COLO668 (cell line): ENCODE measurements around the gene SH3RF3.

Experiments
- DNase-seq: peaks from one replicate; lab custom pipeline; 2025; ENCODE audit not compliant: unreplicated experiment; lab: John Stamatoyannopoulos, UW

SH3RF3 gene

GRCh38 chr2:109256111-109256510 lies 127.1 kb downstream of the SH3RF3 start:
- no peak for DNase-seq

GRCh38 chr2:109256921-109257320 lies 127.9 kb downstream of the SH3RF3 start:
- DNase-seq = no peak

GRCh38 chr2:109257653-109258052 lies 128.6 kb downstream of the SH3RF3 start:
- DNase-seq = no peak

- no peak for DNase-seq
Measured at GRCh38 chr2:109258376-109258775, 129.4 kb downstream of the SH3RF3 start.

GRCh38 chr2:109258905-109259540 lies 130.0 kb downstream of the SH3RF3 start:
- DNase-seq = no peak

- DNase-seq = no peak
Measured at GRCh38 chr2:109259671-109260070, 130.7 kb downstream of the SH3RF3 start.

GRCh38 chr2:109260116-109260855 lies 131.3 kb downstream of the SH3RF3 start:
- no peak for DNase-seq

- DNase-seq = peak; percentile 87
Measured at GRCh38 chr2:109260886-109261700, 132.1 kb downstream of the SH3RF3 start.

GRCh38 chr2:109261906-109262631 lies 133.1 kb downstream of the SH3RF3 start:
- peak; percentile 25 for DNase-seq

GRCh38 chr2:109264595-109265328 lies 135.8 kb downstream of the SH3RF3 start:
- DNase-seq = no peak

GRCh38 chr2:109265369-109265768 lies 136.4 kb downstream of the SH3RF3 start:
- DNase-seq = no peak

- no peak for DNase-seq
Measured at GRCh38 chr2:109265953-109266352, 136.9 kb downstream of the SH3RF3 start.

- DNase-seq = no peak
Measured at GRCh38 chr2:109266496-109266895, 137.5 kb downstream of the SH3RF3 start.

- no peak for DNase-seq
Measured at GRCh38 chr2:109266998-109267854, 138.2 kb downstream of the SH3RF3 start.

GRCh38 chr2:109268916-109269315 lies 139.9 kb downstream of the SH3RF3 start:
- DNase-seq = no peak

GRCh38 chr2:109269706-109270504 lies 140.9 kb downstream of the SH3RF3 start:
- peak; percentile 34 for DNase-seq

GRCh38 chr2:109270505-109271312 lies 141.7 kb downstream of the SH3RF3 start:
- DNase-seq = peak; percentile 55

GRCh38 chr2:109271920-109272319 lies 142.9 kb downstream of the SH3RF3 start:
- DNase-seq = no peak
